Measurements from ENCODE around the gene CKM. TPM values are rescaled to one million over a fixed set of nuclear protein-coding genes. Genes with fewer than 3 reads are reported as not detected.

The CKM gene
- total RNA-seq, 4 donors from 2014 or later: 0.66 to 1.4 (median 1.1) TPM; not detected in 1

DNA sequence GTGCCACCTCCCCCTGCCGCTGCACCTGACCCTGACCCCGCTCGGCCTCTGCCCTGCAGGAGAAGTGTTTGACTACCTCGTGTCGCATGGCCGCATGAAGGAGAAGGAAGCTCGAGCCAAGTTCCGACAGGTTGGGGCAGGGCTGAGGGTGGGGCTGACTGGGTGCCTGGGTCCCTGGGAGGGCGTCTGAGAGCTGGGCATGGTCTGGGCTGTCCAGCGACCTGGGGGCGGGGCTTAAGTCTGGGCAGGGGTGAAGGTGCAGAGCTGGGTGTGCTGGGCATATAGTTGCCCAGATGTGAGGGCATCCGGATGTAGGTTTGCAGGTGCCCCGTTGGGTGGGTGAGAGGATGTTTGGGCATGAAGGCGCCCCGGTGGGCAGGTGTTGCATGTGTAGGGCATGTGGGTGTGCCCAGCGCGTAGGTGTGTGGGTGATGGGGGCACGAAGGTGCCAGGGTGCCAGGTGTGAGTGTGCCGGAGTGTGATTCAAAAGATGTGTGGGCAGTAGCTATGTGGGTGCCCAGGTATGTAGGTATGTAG is 57.8 kb downstream of the CKM start:
- WGBS: 93% methylated on average over 15 of the region's 19 CpGs
- intact Hi-C loops (cut with DNase I): no loop called here
- no peaks in the 10 kb centered on the region for H3K27me3 ChIP-seq
- H3K4me1 ChIP-seq: no peaks in the 10 kb centered on the region
- no peak overlapping the region for H3K4me3 ChIP-seq
- H3K27ac ChIP-seq (replicated peaks in 1 of 4): no peak overlapping the region
- peaks cover 8 to 74% (median 41%) of the 10 kb centered on the region in 4 donors for H3K36me3 ChIP-seq
- no peak for TF ChIP-seq POLR2A (IDR thresholded peaks at IDR 0.05; ENCODE audit: low read depth)
- TF ChIP-seq EP300 (IDR thresholded peaks at IDR 0.05): no peak
- no peak for TF ChIP-seq POLR2AphosphoS5 (IDR thresholded peaks at IDR 0.05)
- TF ChIP-seq, protein P1, sequence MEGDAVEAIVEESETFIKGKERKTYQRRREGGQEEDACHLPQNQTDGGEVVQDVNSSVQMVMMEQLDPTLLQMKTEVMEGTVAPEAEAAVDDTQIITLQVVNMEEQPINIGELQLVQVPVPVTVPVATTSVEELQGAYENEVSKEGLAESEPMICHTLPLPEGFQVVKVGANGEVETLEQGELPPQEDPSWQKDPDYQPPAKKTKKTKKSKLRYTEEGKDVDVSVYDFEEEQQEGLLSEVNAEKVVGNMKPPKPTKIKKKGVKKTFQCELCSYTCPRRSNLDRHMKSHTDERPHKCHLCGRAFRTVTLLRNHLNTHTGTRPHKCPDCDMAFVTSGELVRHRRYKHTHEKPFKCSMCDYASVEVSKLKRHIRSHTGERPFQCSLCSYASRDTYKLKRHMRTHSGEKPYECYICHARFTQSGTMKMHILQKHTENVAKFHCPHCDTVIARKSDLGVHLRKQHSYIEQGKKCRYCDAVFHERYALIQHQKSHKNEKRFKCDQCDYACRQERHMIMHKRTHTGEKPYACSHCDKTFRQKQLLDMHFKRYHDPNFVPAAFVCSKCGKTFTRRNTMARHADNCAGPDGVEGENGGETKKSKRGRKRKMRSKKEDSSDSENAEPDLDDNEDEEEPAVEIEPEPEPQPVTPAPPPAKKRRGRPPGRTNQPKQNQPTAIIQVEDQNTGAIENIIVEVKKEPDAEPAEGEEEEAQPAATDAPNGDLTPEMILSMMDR (IDR thresholded peaks at IDR 0.05): no peak
- DNase-seq (ENCODE audit: extremely low spot score): no peak
- H3K9me3 ChIP-seq: no peaks in the 10 kb centered on the region

DNA sequence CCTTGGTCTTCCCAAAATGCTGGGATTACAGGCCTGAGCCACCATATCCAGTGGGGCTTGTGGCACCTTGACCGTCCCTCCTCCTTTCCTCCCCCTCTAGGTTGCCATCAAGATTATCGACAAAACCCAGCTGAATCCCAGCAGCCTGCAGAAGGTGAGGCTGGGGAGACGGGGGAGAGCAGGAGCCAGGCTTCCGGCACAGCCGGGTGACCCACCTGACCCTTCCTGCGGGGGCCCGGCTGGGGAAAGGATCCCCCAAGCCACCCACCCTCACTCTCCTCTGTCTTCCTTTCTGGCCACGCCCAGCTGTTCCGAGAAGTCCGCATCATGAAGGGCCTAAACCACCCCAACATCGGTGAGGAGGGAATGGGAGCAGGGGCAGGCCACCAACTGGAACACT is 59.7 kb downstream of the CKM start:
- no peaks in the 10 kb centered on the region for H3K27me3 ChIP-seq
- intact Hi-C loops (cut with DNase I): no loop called here
- peaks cover 8 to 64% (median 34%) of the 10 kb centered on the region in 4 donors for H3K36me3 ChIP-seq
- no peak overlapping the region for H3K27ac ChIP-seq (replicated peaks in 1 of 4)
- DNase-seq (ENCODE audit: extremely low spot score): no peak
- TF ChIP-seq, protein P1 (IDR thresholded peaks at IDR 0.05): no peak
- TF ChIP-seq EP300 (IDR thresholded peaks at IDR 0.05): no peak
- TF ChIP-seq POLR2AphosphoS5 (IDR thresholded peaks at IDR 0.05): no peak
- no peak for TF ChIP-seq POLR2A (IDR thresholded peaks at IDR 0.05; ENCODE audit: low read depth)
- no peaks in the 10 kb centered on the region for H3K4me1 ChIP-seq
- H3K4me3 ChIP-seq: no peak overlapping the region
- no peaks in the 10 kb centered on the region for H3K9me3 ChIP-seq
- WGBS: 83% methylated on average over 7 of the region's 11 CpGs

DNA sequence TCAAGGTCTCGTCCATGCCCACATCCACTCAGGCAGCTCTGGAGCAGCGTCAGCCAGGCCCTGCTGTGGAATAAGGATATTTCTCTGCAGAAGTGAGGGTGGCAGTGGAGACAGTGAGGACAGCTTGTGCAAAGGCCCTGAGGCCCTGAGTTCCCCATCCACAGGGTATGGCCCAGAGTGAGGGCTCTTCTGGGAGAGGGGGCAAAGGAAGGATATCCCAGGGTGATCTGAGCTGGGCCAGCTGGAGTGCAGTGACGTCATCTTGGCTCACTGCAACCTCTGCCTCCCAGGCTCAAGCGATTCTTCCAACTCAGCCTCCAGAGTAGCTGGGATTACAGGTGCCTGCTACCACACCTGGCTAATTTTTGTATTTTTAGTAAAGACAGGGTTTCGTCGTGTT is 60.1 kb downstream of the CKM start:
- no peak overlapping the region for H3K4me3 ChIP-seq
- H3K27me3 ChIP-seq: no peaks in the 10 kb centered on the region
- intact Hi-C loops (cut with DNase I): no loop called here
- no peak for DNase-seq (ENCODE audit: extremely low spot score)
- TF ChIP-seq, protein P1 (IDR thresholded peaks at IDR 0.05): no peak
- no peak for TF ChIP-seq POLR2A (IDR thresholded peaks at IDR 0.05; ENCODE audit: low read depth)
- no peak for TF ChIP-seq POLR2AphosphoS5 (IDR thresholded peaks at IDR 0.05)
- TF ChIP-seq EP300 (IDR thresholded peaks at IDR 0.05): no peak
- H3K36me3 ChIP-seq: peaks cover 8 to 59% (median 32%) of the 10 kb centered on the region in 4 donors
- H3K9me3 ChIP-seq: no peaks in the 10 kb centered on the region
- no peak overlapping the region for H3K27ac ChIP-seq (replicated peaks in 1 of 4)
- WGBS: 86% methylated on average over 6 of the region's 6 CpGs
- no peaks in the 10 kb centered on the region for H3K4me1 ChIP-seq

DNA sequence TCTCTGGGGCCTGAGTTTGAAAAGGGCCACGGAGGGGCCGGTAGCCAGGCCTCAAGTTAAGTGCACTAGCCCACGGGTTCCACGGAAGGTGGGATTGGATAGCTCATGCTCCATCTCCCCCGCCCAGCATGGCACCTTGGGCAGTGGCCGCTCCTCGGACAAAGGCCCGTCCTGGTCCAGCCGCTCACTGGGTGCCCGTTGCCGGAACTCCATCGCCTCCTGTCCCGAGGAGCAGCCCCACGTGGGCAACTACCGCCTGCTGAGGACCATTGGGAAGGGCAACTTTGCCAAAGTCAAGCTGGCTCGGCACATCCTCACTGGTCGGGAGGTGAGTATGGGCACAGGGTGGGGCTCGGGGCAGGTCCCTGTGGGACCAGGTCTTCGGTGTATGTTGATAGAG is 63.8 kb downstream of the CKM start:
- no peak overlapping the region for H3K4me3 ChIP-seq
- H3K27me3 ChIP-seq: no peaks in the 10 kb centered on the region
- peaks cover 0 to 21% (median 11%) of the 10 kb centered on the region in 4 donors for H3K4me1 ChIP-seq
- intact Hi-C loops (cut with DNase I): no loop called here
- H3K36me3 ChIP-seq: peaks cover 4 to 27% (median 17%) of the 10 kb centered on the region in 4 donors
- WGBS: 94% methylated on average over 10 of the region's 19 CpGs
- TF ChIP-seq EP300 (IDR thresholded peaks at IDR 0.05): no peak
- H3K27ac ChIP-seq (replicated peaks in 1 of 4): no peak overlapping the region
- no peaks in the 10 kb centered on the region for H3K9me3 ChIP-seq
- DNase-seq (ENCODE audit: extremely low spot score): no peak

DNA sequence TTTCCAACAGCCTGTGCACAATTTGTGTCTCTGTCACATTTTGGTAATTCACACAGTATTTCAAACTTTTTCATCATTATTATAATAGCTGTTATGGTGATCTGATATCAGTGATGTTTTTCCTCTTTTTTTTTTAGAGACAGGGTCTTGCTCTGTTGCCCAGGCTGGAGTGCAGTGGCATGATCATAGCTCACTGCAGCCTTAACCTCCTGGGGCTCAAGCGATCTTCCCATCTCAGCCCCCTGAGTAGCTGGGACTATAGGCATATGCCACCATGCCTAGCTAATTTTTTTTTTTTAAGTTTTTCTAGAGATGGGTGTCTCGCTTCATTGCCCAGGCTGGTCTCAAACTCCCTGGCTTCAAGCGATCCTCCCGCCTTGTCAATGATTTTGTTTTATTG is 65.8 kb downstream of the CKM start:
- TF ChIP-seq, protein P1 (IDR thresholded peaks at IDR 0.05): no peak
- no peak for TF ChIP-seq POLR2A (IDR thresholded peaks at IDR 0.05; ENCODE audit: low read depth)
- TF ChIP-seq EP300 (IDR thresholded peaks at IDR 0.05): no peak
- TF ChIP-seq POLR2AphosphoS5 (IDR thresholded peaks at IDR 0.05): no peak
- Histone ChIP-seq H3K36me3 (peaks cover 4 to 14% (median 14%) of the 10 kb centered on the region in 4 donors), H3K27me3 (no peaks in the 10 kb centered on the region), H3K9me3 (no peaks in the 10 kb centered on the region), H3K27ac (replicated peaks in 1 of 4) (no peak overlapping the region), H3K4me1 (peaks cover 18 to 41% (median 31%) of the 10 kb centered on the region in 4 donors), H3K4me3 (no peak overlapping the region)
- intact Hi-C loops (cut with DNase I): no loop called here
- 93% methylated on average over 4 of the region's 4 CpGs for WGBS
- DNase-seq (ENCODE audit: extremely low spot score): no peak

Other genes starting within 250 kb of the CKM start
- under 1 TPM in 2 of 4 donors, not detected in 2; 0.17 to 0.23 TPM for gene ZNF296, start 246.4 kb downstream of the CKM start, total RNA-seq
- gene GEMIN7, start 243.6 kb downstream of the CKM start, total RNA-seq: 10 to 100 TPM; 12.3 to 19.1 (median 15.3) TPM
- gene PPP1R37, start 229.7 kb downstream of the CKM start, total RNA-seq: 10 to 100 TPM; 21.0 to 46.7 (median 28.3) TPM
- gene NKPD1, start 161.9 kb downstream of the CKM start, total RNA-seq: under 1 TPM in 1 of 4 donors, not detected in 3; 0.26 TPM
- 10 to 100 TPM; 18.3 to 27.0 (median 19.4) TPM for gene TRAPPC6A, start 144.6 kb downstream of the CKM start, total RNA-seq
- 10 to 100 TPM in 3 of 4 donors, 1 to 10 TPM in 1; 5.4 to 21.9 (median 16.1) TPM for gene BLOC1S3, start 144.1 kb downstream of the CKM start, total RNA-seq
- gene EXOC3L2, start 77.5 kb downstream of the CKM start, total RNA-seq: 1 to 10 TPM in 3 of 4 donors, under 1 TPM in 1; 0.42 to 3.6 (median 2.5) TPM
- 10 to 100 TPM; 17.4 to 36.9 (median 27.5) TPM for gene MARK4, start 71.6 kb downstream of the CKM start, total RNA-seq
- not detected for gene KLC3, start 17.9 kb upstream of the CKM start, total RNA-seq
- gene ERCC2, start 47.7 kb upstream of the CKM start, total RNA-seq: 10 to 100 TPM in 2 of 4 donors, 1 to 10 TPM in 2; 6.5 to 16.6 (median 11.4) TPM
- 10 to 100 TPM in 2 of 4 donors, 1 to 10 TPM in 2; 4.1 to 16.8 (median 9.5) TPM for gene PPP1R13L, start 82.2 kb upstream of the CKM start, total RNA-seq
- gene POLR1G, start 83.8 kb upstream of the CKM start, total RNA-seq: 1 to 10 TPM; 2.9 to 8.7 (median 6.0) TPM
- gene ERCC1, start 101.0 kb upstream of the CKM start, total RNA-seq: 100 to 1,000 TPM in 1 of 4 donors, 10 to 100 TPM in 3; 62.8 to 102 (median 69.3) TPM
- 10 to 100 TPM in 2 of 4 donors, 1 to 10 TPM in 2; 2.2 to 25.2 (median 6.9) TPM for gene FOSB, start 145.1 kb upstream of the CKM start, total RNA-seq
- gene RTN2, start 174.2 kb upstream of the CKM start, total RNA-seq: 10 to 100 TPM in 3 of 4 donors, 1 to 10 TPM in 1; 7.0 to 23.6 (median 17.2) TPM
- gene PPM1N, start 175.6 kb upstream of the CKM start, total RNA-seq: 1 to 10 TPM; 1.6 to 3.8 (median 3.0) TPM
- 100 to 1,000 TPM; 172 to 321 (median 210) TPM for gene VASP, start 184.6 kb upstream of the CKM start, total RNA-seq